ENCODE data around the gene KDM6B. TPM values are rescaled to one million over a fixed set of nuclear protein-coding genes. Genes with fewer than 3 reads are reported as not detected.

KDM6B gene
- total RNA-seq, 1 experiment from 2014 or later, result 41.3 TPM

GRCh38 chr17:7867881-7868329 lies 33.9 kb downstream of the KDM6B start:
- POLR2A ChIA-PET (ENCODE audit: unreplicated experiment), result no interaction called here
- no peak overlapping the region for H3K4me2 ChIP-seq
- no peak for DNase-seq
- no peaks in the 10 kb centered on the region for H3K9me3 ChIP-seq (ENCODE audit: insufficient read depth, low read depth)
- H3K79me2 ChIP-seq (ENCODE audit: low read depth), result no peaks in the 10 kb centered on the region
- intact Hi-C loops (cut with micrococcal nuclease; ENCODE audit: unreplicated experiment), result no loop called here
- H3K4me1 ChIP-seq (replicated peaks; ENCODE audit: insufficient read depth), result no peaks in the 10 kb centered on the region
- H3K9me2 ChIP-seq (ENCODE audit: insufficient read depth), result no peaks in the 10 kb centered on the region
- H2AFZ ChIP-seq, result no peak overlapping the region
- no TSS peak for BruUV-seq (replicated peaks)
- no peak overlapping the region for H3K4me3 ChIP-seq
- no peaks in the 10 kb centered on the region for H3K27me3 ChIP-seq (ENCODE audit: insufficient read depth, low read depth)
- no peak overlapping the region for H3K27ac ChIP-seq
- no peaks in the 10 kb centered on the region for H3F3A ChIP-seq (ENCODE audit: insufficient read depth, low read depth)
- H4K20me1 ChIP-seq (ENCODE audit: insufficient read depth), result no peaks in the 10 kb centered on the region
- no peak for TF ChIP-seq EZH2 (IDR thresholded peaks at IDR 0.05; ENCODE audit: low read depth)
- TF ChIP-seq CTCF (conservative IDR thresholded peaks at IDR 0.05), result no peak
- no peaks in the 10 kb centered on the region for H3K36me3 ChIP-seq (ENCODE audit: low read depth)
- CTCF ChIA-PET, result no interaction called here

- H3K27me3 ChIP-seq (ENCODE audit: insufficient read depth, low read depth), result no peaks in the 10 kb centered on the region
- no peaks in the 10 kb centered on the region for H3K36me3 ChIP-seq (ENCODE audit: low read depth)
- BruUV-seq (replicated peaks), result no TSS peak
- H3K79me2 ChIP-seq (ENCODE audit: low read depth), result no peaks in the 10 kb centered on the region
- intact Hi-C loops (cut with micrococcal nuclease; ENCODE audit: unreplicated experiment), result no loop called here
- ChIA-PET CTCF (interaction anchor here (0.5 kb wide), 1 partner anchor 40 kb away, joined by 3 read pairs; no protein-coding TSS in a partner anchor), POLR2A (ENCODE audit: unreplicated experiment) (no interaction called here)
- no peaks in the 10 kb centered on the region for H3F3A ChIP-seq (ENCODE audit: insufficient read depth, low read depth)
- no peaks in the 10 kb centered on the region for H3K4me1 ChIP-seq (replicated peaks; ENCODE audit: insufficient read depth)
- no peak overlapping the region for H2AFZ ChIP-seq
- H4K20me1 ChIP-seq (ENCODE audit: insufficient read depth), result no peaks in the 10 kb centered on the region
- DNase-seq, result no peak
- no peak overlapping the region for H3K4me3 ChIP-seq
- H3K9me2 ChIP-seq (ENCODE audit: insufficient read depth), result no peaks in the 10 kb centered on the region
- no peak overlapping the region for H3K4me2 ChIP-seq
- TF ChIP-seq EZH2 (IDR thresholded peaks at IDR 0.05; ENCODE audit: low read depth) (no peak), CTCF (conservative IDR thresholded peaks at IDR 0.05) (no peak)
- H3K27ac ChIP-seq, result no peak overlapping the region
- no peaks in the 10 kb centered on the region for H3K9me3 ChIP-seq (ENCODE audit: insufficient read depth, low read depth)
Observed at GRCh38 chr17:7873051-7873450, 39.0 kb downstream of the KDM6B start.

- H3K4me2 ChIP-seq, result no peak overlapping the region
- H3K27me3 ChIP-seq (ENCODE audit: insufficient read depth, low read depth), result no peaks in the 10 kb centered on the region
- no peak overlapping the region for H2AFZ ChIP-seq
- CTCF ChIA-PET, result no interaction called here
- no peaks in the 10 kb centered on the region for H4K20me1 ChIP-seq (ENCODE audit: insufficient read depth)
- H3K9me2 ChIP-seq (ENCODE audit: insufficient read depth), result no peaks in the 10 kb centered on the region
- no peak overlapping the region for H3K4me3 ChIP-seq
- H3F3A ChIP-seq (ENCODE audit: insufficient read depth, low read depth), result no peaks in the 10 kb centered on the region
- DNase-seq, result no peak
- POLR2A ChIA-PET (ENCODE audit: unreplicated experiment), result no interaction called here
- no peaks in the 10 kb centered on the region for H3K9me3 ChIP-seq (ENCODE audit: insufficient read depth, low read depth)
- no peaks in the 10 kb centered on the region for H3K36me3 ChIP-seq (ENCODE audit: low read depth)
- no peaks in the 10 kb centered on the region for H3K4me1 ChIP-seq (replicated peaks; ENCODE audit: insufficient read depth)
- TF ChIP-seq CTCF (conservative IDR thresholded peaks at IDR 0.05), result no peak
- TF ChIP-seq EZH2 (IDR thresholded peaks at IDR 0.05; ENCODE audit: low read depth), result no peak
- no peaks in the 10 kb centered on the region for H3K79me2 ChIP-seq (ENCODE audit: low read depth)
- intact Hi-C loops (cut with micrococcal nuclease; ENCODE audit: unreplicated experiment), result no loop called here
- BruUV-seq (replicated peaks), result no TSS peak
- H3K27ac ChIP-seq, result no peak overlapping the region
Observed at GRCh38 chr17:7875804-7876370, 41.9 kb downstream of the KDM6B start.

All from PC-9 (cell line).